HepG2 (cell line): ENCODE results near the gene TLDC2.

Source experiments
- NR1H2 ChIP-seq: sonication (generic); formaldehyde crosslinking; IDR thresholded peaks from 2 replicates; pipeline ENCODE4 v1.8.1; 2022; ENCODE audit warnings: low read depth, missing genetic modification reagents, borderline replicate concordance
- SIX4 ChIP-seq: sonication (generic); formaldehyde crosslinking; IDR thresholded peaks from 2 replicates; pipeline ENCODE4 v1.4.0; 2020; ENCODE audit warnings: missing genetic modification reagents
- ZBTB46 ChIP-seq: sonication (generic); formaldehyde crosslinking; IDR thresholded peaks from 2 replicates; pipeline ENCODE4 v1.4.0; 2020; ENCODE audit warnings: mild to moderate bottlenecking, missing genetic modification reagents, borderline replicate concordance

DNA sequence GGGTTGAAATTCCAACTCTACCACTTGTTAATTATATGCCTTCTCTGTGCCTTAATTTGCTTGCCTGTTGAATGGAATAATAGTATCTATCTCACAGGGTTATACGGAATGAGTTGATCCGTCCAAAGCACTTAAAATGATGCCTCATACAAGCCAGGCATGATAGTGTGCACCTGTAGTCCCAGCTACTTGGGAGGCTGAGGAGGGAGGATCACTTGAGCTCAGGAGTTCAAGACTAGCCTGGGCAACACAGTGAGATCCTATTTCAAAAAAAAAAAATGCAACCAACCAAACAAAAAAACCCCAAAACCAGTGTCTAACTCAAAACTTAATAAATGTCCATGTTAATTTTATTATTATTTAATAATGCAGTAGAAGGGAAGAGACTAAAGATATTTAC is 40.3 kb downstream of the TLDC2 start:
- TF ChIP-seq ZBTB46 (CRISPR knock-in tag) = no peak
- no peak for TF ChIP-seq NR1H2
- TF ChIP-seq SIX4 (CRISPR knock-in tag) = no peak
